ENCODE measurements around the gene PRSS22.

Gene PRSS22

GRCh38 chr16:2833776-2834175 lies 24.2 kb downstream of the PRSS22 start:
- no peak for DNase-seq (ENCODE audit: low read depth)
- H3K4me3 ChIP-seq (ENCODE audit: low read length), result no peak overlapping the region
- TF ChIP-seq CTCF (IDR thresholded peaks at IDR 0.05; ENCODE audit: insufficient read depth, low read depth, low read length, missing control alignments), result no peak

- no peak for DNase-seq (ENCODE audit: low read depth)
Observed at GRCh38 chr16:2831203-2831602, 26.8 kb downstream of the PRSS22 start.

GRCh38 chr16:2830355-2830695 lies 27.6 kb downstream of the PRSS22 start:
- no peak for DNase-seq (ENCODE audit: low read depth)
- no peak overlapping the region for H3K4me3 ChIP-seq (ENCODE audit: low read length)
- TF ChIP-seq CTCF (IDR thresholded peaks at IDR 0.05; ENCODE audit: insufficient read depth, low read depth, low read length, missing control alignments), result no peak

More at GRCh38 chr16:2831203-2831602, 26.8 kb downstream of the PRSS22 start:
- no peak for TF ChIP-seq CTCF (IDR thresholded peaks at IDR 0.05; ENCODE audit: insufficient read depth, low read depth, low read length, missing control alignments)
- no peak overlapping the region for H3K4me3 ChIP-seq (ENCODE audit: low read length)

GRCh38 chr16:2829501-2830354 lies 28.2 kb downstream of the PRSS22 start, which contains the start of gene ZG16B:
Gene ZG16B (plus strand): TSS chr16:2830303. CDS start chr16:2830442, 139 bp downstream.
- H3K4me3 ChIP-seq (ENCODE audit: low read length), result no peak within 1 kb of the TSS
- peak; percentile 18 for DNase-seq (ENCODE audit: low read depth)
- TF ChIP-seq CTCF (IDR thresholded peaks at IDR 0.05; ENCODE audit: insufficient read depth, low read depth, low read length, missing control alignments), result no peak

GRCh38 chr16:2828876-2829430 lies 29.0 kb downstream of the PRSS22 start:
- no peak overlapping the region for H3K4me3 ChIP-seq (ENCODE audit: low read length)
- no peak for TF ChIP-seq CTCF (IDR thresholded peaks at IDR 0.05; ENCODE audit: insufficient read depth, low read depth, low read length, missing control alignments)
- DNase-seq (ENCODE audit: low read depth), result no peak

- no peak for TF ChIP-seq CTCF (IDR thresholded peaks at IDR 0.05; ENCODE audit: insufficient read depth, low read depth, low read length, missing control alignments)
- H3K4me3 ChIP-seq (ENCODE audit: low read length), result no peak overlapping the region
- no peak for DNase-seq (ENCODE audit: low read depth)
Observed at GRCh38 chr16:2828521-2828840, 29.5 kb downstream of the PRSS22 start.

Measured in epithelial cell of esophagus (primary cell).